Measurements from ENCODE around the gene PDP2. TPM values are rescaled to one million over a fixed set of nuclear protein-coding genes. Genes with fewer than 3 reads are reported as not detected.

Gene PDP2
- total RNA-seq, 4 donors from 2014 or later = 12.3 to 29.9 (median 15.5) TPM

GRCh38 chr16:66910175-66910940 lies 30.0 kb downstream of the PDP2 start:
- Histone ChIP-seq H3K27ac (no peak overlapping the region), H3K9me3 (no peaks in the 10 kb centered on the region), H3K27me3 (no peaks in the 10 kb centered on the region), H3K36me3 (no peaks in the 10 kb centered on the region), H3K4me3 (no peak overlapping the region), H3K4me1 (peaks cover 0 to 6% (median 2%) of the 10 kb centered on the region in 4 donors)
- no peak for TF ChIP-seq POLR2A (IDR thresholded peaks at IDR 0.05)
- no peak for TF ChIP-seq CTCF (IDR thresholded peaks at IDR 0.05)
- TF ChIP-seq EP300 (IDR thresholded peaks at IDR 0.05) = no peak
- no peak for DNase-seq (ENCODE audit: low spot score in 2 of 2)
- WGBS, 2 donors = 78% methylated on average over 13 to 14 of the region's 14 CpGs

- Histone ChIP-seq H3K27ac (no peak overlapping the region), H3K4me1 (no peaks in the 10 kb centered on the region), H3K4me3 (no peak overlapping the region), H3K9me3 (no peaks in the 10 kb centered on the region), H3K36me3 (no peaks in the 10 kb centered on the region), H3K27me3 (no peaks in the 10 kb centered on the region)
- no peak for TF ChIP-seq POLR2A (IDR thresholded peaks at IDR 0.05)
- TF ChIP-seq CTCF (IDR thresholded peaks at IDR 0.05) = no peak
- no peak for TF ChIP-seq EP300 (IDR thresholded peaks at IDR 0.05)
- 37 to 79% methylated on average over 2 to 5 of the region's 5 CpGs for WGBS, 2 donors
- no peak for DNase-seq (ENCODE audit: low spot score in 2 of 2)
These were observed 30.8 kb downstream of the PDP2 start for GRCh38 chr16:66911112-66911511.

GRCh38 chr16:66911801-66912200 lies 31.5 kb downstream of the PDP2 start:
- Histone ChIP-seq H3K36me3 (no peaks in the 10 kb centered on the region), H3K4me1 (no peaks in the 10 kb centered on the region), H3K27me3 (no peaks in the 10 kb centered on the region), H3K4me3 (no peak overlapping the region), H3K27ac (no peak overlapping the region), H3K9me3 (no peaks in the 10 kb centered on the region)
- no peak for TF ChIP-seq POLR2A (IDR thresholded peaks at IDR 0.05)
- no peak for TF ChIP-seq EP300 (IDR thresholded peaks at IDR 0.05)
- TF ChIP-seq CTCF (IDR thresholded peaks at IDR 0.05) = no peak
- DNase-seq (ENCODE audit: low spot score in 2 of 2) = no peak
- 82 to 88% methylated on average over 6 to 8 of the region's 8 CpGs for WGBS, 2 donors

- TF ChIP-seq EP300 (IDR thresholded peaks at IDR 0.05) (no peak), CTCF (IDR thresholded peaks at IDR 0.05) (no peak), POLR2A (IDR thresholded peaks at IDR 0.05) (no peak)
- H3K36me3 ChIP-seq = no peaks in the 10 kb centered on the region
- WGBS, 2 donors = 40% methylated on average over 10 of the region's 10 CpGs
These were observed 32.8 kb downstream of the PDP2 start for GRCh38 chr16:66913081-66913480.

GRCh38 chr16:66913711-66914110 lies 33.4 kb downstream of the PDP2 start:
- H3K27me3 ChIP-seq = no peaks in the 10 kb centered on the region
- no peaks in the 10 kb centered on the region for H3K4me1 ChIP-seq
- no peaks in the 10 kb centered on the region for H3K9me3 ChIP-seq
- no peak for DNase-seq (ENCODE audit: low spot score in 2 of 2)
- 68% methylated on average over 4 of the region's 4 CpGs for WGBS, 2 donors
- no peak for TF ChIP-seq CTCF (IDR thresholded peaks at IDR 0.05)
- TF ChIP-seq POLR2A (IDR thresholded peaks at IDR 0.05) = no peak
- TF ChIP-seq EP300 (IDR thresholded peaks at IDR 0.05) = no peak
- no peaks in the 10 kb centered on the region for H3K36me3 ChIP-seq
- no peak overlapping the region for H3K27ac ChIP-seq
- H3K4me3 ChIP-seq = no peak overlapping the region

More at GRCh38 chr16:66913081-66913480, 32.8 kb downstream of the PDP2 start:
- Histone ChIP-seq H3K9me3 (no peaks in the 10 kb centered on the region), H3K4me1 (no peaks in the 10 kb centered on the region), H3K4me3 (no peak overlapping the region), H3K27ac (no peak overlapping the region), H3K27me3 (no peaks in the 10 kb centered on the region)
- no peak for DNase-seq (ENCODE audit: low spot score in 2 of 2)

Data from tibial nerve (tissue), 4 donors.